Left forelimb (tissue), 1 donor: ENCODE results near the gene AMT.
A peak's percentile ranks its signal among the peaks of the same experiment; 100 is the strongest.

Experiments used
- DNase-seq: peaks from one replicate; pipeline ENCODE4 v3.0.0-alpha.2; 2018; ENCODE audit warnings: low spot score

Gene AMT, protein sequence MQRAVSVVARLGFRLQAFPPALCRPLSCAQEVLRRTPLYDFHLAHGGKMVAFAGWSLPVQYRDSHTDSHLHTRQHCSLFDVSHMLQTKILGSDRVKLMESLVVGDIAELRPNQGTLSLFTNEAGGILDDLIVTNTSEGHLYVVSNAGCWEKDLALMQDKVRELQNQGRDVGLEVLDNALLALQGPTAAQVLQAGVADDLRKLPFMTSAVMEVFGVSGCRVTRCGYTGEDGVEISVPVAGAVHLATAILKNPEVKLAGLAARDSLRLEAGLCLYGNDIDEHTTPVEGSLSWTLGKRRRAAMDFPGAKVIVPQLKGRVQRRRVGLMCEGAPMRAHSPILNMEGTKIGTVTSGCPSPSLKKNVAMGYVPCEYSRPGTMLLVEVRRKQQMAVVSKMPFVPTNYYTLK

GRCh38 chr3:49422379-49423248 is at the start of gene AMT:
TSS of gene AMT (minus strand) at chr3:49422473. CDS start at chr3:49422450, 23 bp downstream.
- DNase-seq: no peak

- no peak for DNase-seq
These were observed 48.6 kb upstream of the AMT start for GRCh38 chr3:49470714-49471420.

GRCh38 chr3:49469936-49470713 is 47.9 kb upstream of the AMT start, which contains the start of gene DAG1:
TSS of gene DAG1 (plus strand) at chr3:49470267. CDS start at chr3:49510535, 40,268 bp downstream.
- peak; percentile 98 for DNase-seq

- DNase-seq: peak; percentile 88
These were observed 47.0 kb upstream of the AMT start for GRCh38 chr3:49469037-49469935.

DNA sequence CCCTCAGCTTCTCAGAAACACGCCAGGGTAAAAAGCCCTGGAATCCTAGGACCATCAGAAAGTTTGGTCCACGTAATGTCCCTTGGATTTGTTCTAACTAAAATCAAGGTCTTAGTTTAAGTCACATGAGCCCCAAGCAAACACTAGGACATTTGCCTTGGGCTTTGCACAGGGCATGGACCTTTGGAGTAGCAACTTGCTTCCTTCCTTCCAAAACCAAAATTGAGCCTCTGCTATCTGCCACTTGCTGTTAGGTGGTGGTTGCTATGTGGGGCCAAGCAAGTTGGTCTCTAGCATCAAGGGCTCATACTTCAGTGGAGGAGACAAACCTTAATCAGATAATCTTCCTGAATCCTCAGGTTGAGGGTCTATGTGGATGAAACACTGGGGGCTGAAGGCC is 43.8 kb upstream of the AMT start:
- no peak for DNase-seq

GRCh38 chr3:49465270-49466034 is 43.2 kb upstream of the AMT start:
- DNase-seq: no peak

DNA sequence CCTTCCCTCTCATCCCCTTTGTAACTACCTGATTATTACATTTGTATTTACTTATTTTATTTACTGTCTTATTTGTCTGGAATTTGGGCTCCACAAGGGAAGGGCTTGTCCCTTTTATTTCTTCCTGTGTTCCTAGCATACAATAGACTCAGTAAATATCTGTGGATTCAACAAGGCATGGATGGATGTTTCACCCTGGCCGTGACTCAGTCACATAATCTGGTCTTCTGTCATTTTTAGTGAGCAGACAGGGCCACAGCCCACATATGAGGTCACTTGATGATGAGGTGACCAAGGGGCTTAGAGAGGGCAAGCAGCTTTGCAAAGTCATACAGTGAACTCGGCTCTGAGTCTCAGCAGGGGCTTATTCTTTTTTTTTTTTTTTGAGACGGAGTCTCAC is 39.9 kb upstream of the AMT start:
- DNase-seq: no peak

GRCh38 chr3:49461443-49462171 is 39.3 kb upstream of the AMT start:
- no peak for DNase-seq

DNA sequence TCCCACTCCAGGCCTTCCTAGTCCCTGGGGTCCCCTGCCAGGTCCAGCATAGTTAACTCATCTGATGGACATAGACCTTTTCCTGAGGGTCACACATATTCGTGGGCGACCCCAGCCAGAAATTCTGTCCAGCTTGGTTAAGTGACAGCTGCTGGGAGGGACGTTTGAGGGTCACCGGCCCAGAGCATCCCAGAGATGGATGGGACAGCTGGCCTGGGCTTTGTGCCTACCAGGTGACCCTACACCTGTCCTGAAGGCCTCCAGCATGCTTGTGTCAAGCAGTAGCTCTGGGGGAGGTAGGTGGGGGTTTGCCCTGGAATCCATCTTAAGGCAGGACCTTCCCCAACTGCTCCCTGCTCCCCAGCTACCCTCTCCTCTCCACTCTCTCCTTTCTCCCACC is 38.7 kb upstream of the AMT start:
- no peak for DNase-seq

GRCh38 chr3:49460188-49460890 is 38.1 kb upstream of the AMT start:
- no peak for DNase-seq

GRCh38 chr3:49456466-49456865 is 34.2 kb upstream of the AMT start:
- DNase-seq: no peak

- peak; percentile 69 for DNase-seq
These were observed 32.8 kb upstream of the AMT start for GRCh38 chr3:49454898-49455681.

DNA sequence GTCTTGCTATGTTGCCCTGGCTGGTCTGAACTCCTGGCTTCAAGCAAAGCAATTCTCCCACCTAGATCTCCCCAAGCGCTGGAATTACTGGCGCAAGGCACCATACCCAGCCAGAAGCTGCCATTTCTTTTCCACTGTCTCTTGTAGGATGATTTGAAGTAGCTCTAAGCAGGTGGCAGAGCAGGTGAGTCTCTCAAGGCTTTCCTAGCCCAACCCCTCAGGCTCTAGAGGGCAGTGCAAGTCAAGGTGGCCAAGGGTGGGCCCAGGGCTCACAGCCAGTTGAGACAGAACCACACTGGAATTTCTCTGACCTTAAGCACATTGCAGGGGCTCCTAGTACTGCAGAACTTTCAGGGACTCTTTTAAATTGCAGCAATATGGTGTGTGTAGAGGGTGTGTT is 32.2 kb upstream of the AMT start:
- no peak for DNase-seq

DNA sequence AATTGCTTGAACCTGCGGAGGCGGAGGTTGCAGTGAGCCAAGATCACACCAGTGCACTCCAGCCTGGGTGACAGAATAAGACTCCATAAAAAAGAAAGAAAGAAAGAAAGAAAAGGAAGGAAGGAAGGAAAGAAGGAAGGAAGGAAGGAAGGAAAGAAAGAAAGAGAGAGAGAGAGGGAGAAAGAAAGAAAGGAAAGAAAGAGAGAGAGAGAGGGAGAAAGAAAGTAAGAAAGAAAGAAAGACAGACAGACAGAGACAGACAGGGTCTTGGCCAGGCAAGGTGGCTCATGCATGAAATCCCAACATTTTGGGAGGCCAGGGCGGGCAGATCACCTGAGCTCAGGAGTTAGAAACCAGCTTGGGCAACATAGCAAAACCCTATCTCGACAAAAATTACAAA is 31.3 kb upstream of the AMT start:
- DNase-seq: no peak

GRCh38 chr3:49445391-49445790 is 23.1 kb upstream of the AMT start:
- DNase-seq: no peak

- DNase-seq: no peak
These were observed 12.5 kb upstream of the AMT start for GRCh38 chr3:49434731-49435130.

DNA sequence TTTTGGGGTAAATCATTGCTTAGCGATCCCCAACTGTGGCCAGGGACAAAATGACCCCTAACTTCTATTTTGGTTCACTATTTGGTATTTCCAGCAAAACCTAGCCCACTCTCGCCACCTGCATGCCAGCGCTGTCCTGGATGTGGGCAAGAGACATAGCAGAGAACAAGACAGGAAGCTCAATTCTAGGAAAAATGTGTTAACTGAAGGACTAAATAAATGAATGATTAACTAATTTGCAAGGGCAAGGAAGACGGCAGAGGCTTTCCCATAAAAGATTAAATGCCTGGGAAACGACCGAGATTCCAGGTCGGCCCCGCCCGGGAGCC is 6.4 kb upstream of the AMT start:
- DNase-seq: no peak

DNA sequence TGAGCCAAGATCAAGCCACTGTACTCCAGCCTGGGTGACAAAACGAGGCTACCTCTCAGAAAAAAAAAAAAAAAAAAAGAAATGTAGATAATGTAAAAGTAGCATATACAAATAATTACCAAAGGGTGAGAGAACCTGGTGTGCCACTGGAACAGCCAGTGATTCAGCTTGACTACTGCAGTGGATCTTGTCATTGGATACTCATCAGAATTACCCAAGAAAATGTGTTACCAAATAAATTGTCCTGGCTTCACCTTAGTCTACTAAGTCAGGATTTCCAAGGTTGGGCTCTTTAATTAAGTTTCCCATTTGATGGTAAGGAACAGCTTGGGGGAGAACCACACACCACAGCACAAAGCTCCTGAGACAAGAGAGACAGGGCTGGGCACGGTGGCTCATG is 5.3 kb upstream of the AMT start:
- no peak for DNase-seq
